WTC11 (cell line): ENCODE measurements around the gene COL10A1. TPM values are rescaled to one million over a fixed set of nuclear protein-coding genes. Genes with fewer than 3 reads are reported as not detected.

Source experiments
- ATAC-seq: fragments of 200-7000 bp; cut with Tn5 transposase; 2 replicates; pipeline ENCODE4 v1.10.0; 2021; ENCODE audit warnings: mild to moderate bottlenecking, moderate library complexity
- CTCF ChIA-PET: fragments of 300-600 bp; sonication (Branson Sonifier 250); formaldehyde crosslinking; loops from one replicate; lab custom pipeline; 2021; ENCODE audit warnings: antibody characterized with exemption; lab: Charles Lee
- POLR2A ChIA-PET: fragments of 350-600 bp; sonication (Branson Sonifier 250); formaldehyde crosslinking; loops from one replicate; lab custom pipeline; 2021; ENCODE audit warnings: antibody characterized with exemption; lab: Charles Lee
- DNase-seq: peaks from one replicate; pipeline ENCODE4 v3.0.0; 2021; ENCODE audit warnings: low spot score
- H3K27ac Mint-ChIP-seq: 2 replicates; pipeline ENCODE4 v1.8.0; 2021; ENCODE audit warnings: mixed read lengths
- H3K27me3 Mint-ChIP-seq: 2 replicates; pipeline ENCODE4 v1.8.0; 2021; ENCODE audit warnings: low read depth, mild to moderate bottlenecking, moderate library complexity, mixed read lengths
- H3K36me3 Mint-ChIP-seq: 2 replicates; pipeline ENCODE4 v1.8.0; 2021; ENCODE audit warnings: mixed read lengths
- H3K4me1 Mint-ChIP-seq: 2 replicates; pipeline ENCODE4 v1.8.0; 2022; ENCODE audit warnings: mixed read lengths
- H3K4me3 Mint-ChIP-seq: 2 replicates; pipeline ENCODE4 v1.8.0; 2021; ENCODE audit warnings: mild to moderate bottlenecking, moderate library complexity, mixed read lengths
- H3K9me3 Mint-ChIP-seq: 2 replicates; pipeline ENCODE4 v1.8.0; 2021; ENCODE audit warnings: mixed read lengths
- ARID4B ChIP-seq: sonication (generic); formaldehyde crosslinking; IDR thresholded peaks from 2 replicates; pipeline ENCODE4 v1.8.0; 2023; ENCODE audit warnings: missing genetic modification reagents, mild to moderate bottlenecking, borderline replicate concordance
- E2F4 ChIP-seq: sonication (generic); formaldehyde crosslinking; IDR thresholded peaks from 2 replicates; pipeline ENCODE4 v1.8.1; 2022; ENCODE audit warnings: low read depth, mild to moderate bottlenecking, moderate library complexity, missing genetic modification reagents, borderline replicate concordance
- ESRRA ChIP-seq: sonication (generic); formaldehyde crosslinking; IDR thresholded peaks from 2 replicates; pipeline ENCODE4 v1.8.1; 2022; ENCODE audit warnings: mild to moderate bottlenecking, missing genetic modification reagents, borderline replicate concordance
- ETV6 ChIP-seq: sonication (generic); formaldehyde crosslinking; IDR thresholded peaks from 2 replicates; pipeline ENCODE4 v1.8.1; 2022; ENCODE audit warnings: mild to moderate bottlenecking, missing genetic modification reagents
- FOXK1 ChIP-seq: sonication (generic); formaldehyde crosslinking; IDR thresholded peaks from 2 replicates; pipeline ENCODE4 v1.8.0; 2022; ENCODE audit warnings: mild to moderate bottlenecking, moderate library complexity, missing genetic modification reagents
- GRHL2 ChIP-seq: fragments of 250-450 bp; sonication (Bioruptor Pico); IDR thresholded peaks from 2 replicates; pipeline ENCODE4 v1.8.0; 2022; ENCODE audit warnings: mild to moderate bottlenecking, moderate library complexity; ENCODE audit not compliant: insufficient replicate concordance, severe bottlenecking
- HMGA2 ChIP-seq: fragments of 250-450 bp; sonication (Bioruptor Pico); IDR thresholded peaks from 2 replicates; pipeline ENCODE4 v1.4.0; 2021; ENCODE audit warnings: mild to moderate bottlenecking, moderate library complexity
- IRF2 ChIP-seq: sonication (generic); formaldehyde crosslinking; IDR thresholded peaks from 2 replicates; pipeline ENCODE4 v1.8.0; 2022; ENCODE audit warnings: low read depth, missing genetic modification reagents, borderline replicate concordance
- JUN ChIP-seq: sonication (generic); formaldehyde crosslinking; IDR thresholded peaks from 2 replicates; pipeline ENCODE4 v1.8.0; 2023; ENCODE audit warnings: mild to moderate bottlenecking, missing genetic modification reagents
- MAX ChIP-seq: sonication (generic); formaldehyde crosslinking; IDR thresholded peaks from 2 replicates; pipeline ENCODE4 v1.8.0; 2022; ENCODE audit warnings: mild to moderate bottlenecking, missing genetic modification reagents
- MLX ChIP-seq: sonication (generic); formaldehyde crosslinking; IDR thresholded peaks from 2 replicates; pipeline ENCODE4 v1.8.1; 2023; ENCODE audit warnings: mild to moderate bottlenecking, missing genetic modification reagents, moderate library complexity
- MYBL2 ChIP-seq: sonication (generic); formaldehyde crosslinking; IDR thresholded peaks from 2 replicates; pipeline ENCODE4 v1.8.1; 2023; ENCODE audit warnings: mild to moderate bottlenecking, moderate library complexity, missing genetic modification reagents
- NFATC4 ChIP-seq: fragments of 250-450 bp; sonication (Bioruptor Pico); IDR thresholded peaks from 2 replicates; pipeline ENCODE4 v1.9.0; 2021; ENCODE audit warnings: mild to moderate bottlenecking
- OVOL2 ChIP-seq: fragments of 250-450 bp; sonication (Bioruptor Pico); IDR thresholded peaks from 2 replicates; pipeline ENCODE4 v1.9.0; 2021; ENCODE audit warnings: mild to moderate bottlenecking, borderline replicate concordance
- SMAD3 ChIP-seq: sonication (generic); formaldehyde crosslinking; IDR thresholded peaks from 2 replicates; pipeline ENCODE4 v1.8.0; 2022; ENCODE audit warnings: missing genetic modification reagents, mild to moderate bottlenecking, borderline replicate concordance
- SMAD4 ChIP-seq: sonication (generic); formaldehyde crosslinking; IDR thresholded peaks from 2 replicates; pipeline ENCODE4 v1.8.0; 2022; ENCODE audit warnings: mild to moderate bottlenecking, missing genetic modification reagents
- TP53 ChIP-seq: sonication (generic); formaldehyde crosslinking; IDR thresholded peaks from 2 replicates; pipeline ENCODE4 v1.8.1; 2023; ENCODE audit warnings: mild to moderate bottlenecking, missing genetic modification reagents
- USF1 ChIP-seq: sonication (generic); formaldehyde crosslinking; IDR thresholded peaks from 2 replicates; pipeline ENCODE4 v1.8.0; 2022; ENCODE audit warnings: mild to moderate bottlenecking, missing genetic modification reagents
- USF2 ChIP-seq: sonication (generic); formaldehyde crosslinking; IDR thresholded peaks from 2 replicates; pipeline ENCODE4 v1.8.1; 2023; ENCODE audit warnings: mild to moderate bottlenecking, missing genetic modification reagents, moderate library complexity
- ZBTB21 ChIP-seq: sonication (generic); formaldehyde crosslinking; IDR thresholded peaks from 2 replicates; pipeline ENCODE4 v1.8.1; 2023; ENCODE audit warnings: mild to moderate bottlenecking, missing genetic modification reagents, borderline replicate concordance
- ZNF263 ChIP-seq: sonication (generic); formaldehyde crosslinking; IDR thresholded peaks from 2 replicates; pipeline ENCODE4 v1.8.1; 2022; ENCODE audit warnings: low read depth, mild to moderate bottlenecking, moderate library complexity, missing genetic modification reagents
- ZNF317 ChIP-seq: sonication (generic); formaldehyde crosslinking; IDR thresholded peaks from 2 replicates; pipeline ENCODE4 v1.8.1; 2023; ENCODE audit warnings: low read depth, mild to moderate bottlenecking, moderate library complexity, missing genetic modification reagents, borderline replicate concordance
- ZNF416 ChIP-seq: fragments of 250-450 bp; sonication (Bioruptor Pico); IDR thresholded peaks from 2 replicates; pipeline ENCODE4 v1.9.0; 2021; ENCODE audit warnings: mild to moderate bottlenecking, inconsistent platforms
- total RNA-seq: library from RNA; stranded (reverse); gene quantifications from 3 replicates; pipeline ENCODE4 v1.2.3, GENCODE V29; 2021

The COL10A1 gene
- total RNA-seq, 1 experiment from 2014 or later = not detected

- Mint-ChIP-seq H3K27me3 (peaks cover 8% of the 10 kb centered on the region), H3K4me3 (no peak overlapping the region), H3K27ac (peak overlapping the region; percentile 58; the same call in 1 of the 2 replicates), H3K4me1 (peaks cover 84% of the 10 kb centered on the region), H3K9me3 (no peaks in the 10 kb centered on the region), H3K36me3 (peaks cover 20% of the 10 kb centered on the region)
- ChIA-PET POLR2A (no interaction called here), CTCF (no interaction called here)
- no peak for DNase-seq
- TF ChIP-seq MYBL2 (CRISPR knock-in tag) (no peak), GRHL2 (CRISPR knock-in tag) (no peak), MLX (no peak), HMGA2 (CRISPR knock-in tag) (no peak), NFATC4 (CRISPR knock-in tag) (no peak), SMAD4 (CRISPR knock-in tag) (no peak), E2F4 (CRISPR knock-in tag) (no peak)
- TF ChIP-seq, all 79 proteins: peak for 0
- ATAC-seq = no peak
Measured at GRCh38 chr6:116104636-116105035, 21.3 kb downstream of the COL10A1 start.

- peaks cover 9% of the 10 kb centered on the region for H3K27me3 Mint-ChIP-seq
- TF ChIP-seq ESRRA (CRISPR knock-in tag) = no peak
- no peak for TF ChIP-seq SMAD3 (CRISPR knock-in tag)
- TF ChIP-seq ZNF263 (CRISPR knock-in tag) = no peak
- no peak for TF ChIP-seq MAX (CRISPR knock-in tag)
- no peak for TF ChIP-seq USF1
- TF ChIP-seq HMGA2 (CRISPR knock-in tag) = no peak
- no peak for TF ChIP-seq USF2 (CRISPR knock-in tag)
- TF ChIP-seq ETV6 (CRISPR knock-in tag) = no peak
- no peak for TF ChIP-seq ARID4B (CRISPR knock-in tag)
- TF ChIP-seq FOXK1 = no peak
- TF ChIP-seq JUN (CRISPR knock-in tag) = no peak
- no peak for TF ChIP-seq ZBTB21
- no peak for TF ChIP-seq OVOL2 (CRISPR knock-in tag)
- TF ChIP-seq ZNF416 = no peak
- TF ChIP-seq TP53 (CRISPR knock-in tag) = no peak
- TF ChIP-seq ZNF317 (CRISPR knock-in tag) = no peak
- TF ChIP-seq IRF2 = no peak
- H3K4me3 Mint-ChIP-seq = no peak overlapping the region
- POLR2A ChIA-PET = no interaction called here
- no peak overlapping the region; the same call in 1 of the 2 replicates for H3K27ac Mint-ChIP-seq
- peaks cover 77% of the 10 kb centered on the region for H3K4me1 Mint-ChIP-seq
- no peak for DNase-seq
- peaks cover 8% of the 10 kb centered on the region for H3K36me3 Mint-ChIP-seq
- CTCF ChIA-PET = interaction anchor here (1.4 to 2.7 kb wide), 2 partner anchors 9 kb away, joined by 3 to 16 read pairs; no protein-coding TSS in a partner anchor
- ATAC-seq = no peak
- H3K9me3 Mint-ChIP-seq = no peaks in the 10 kb centered on the region
Measured at GRCh38 chr6:116102873-116103272, 23.1 kb downstream of the COL10A1 start.
